H9 (cell line): ENCODE measurements around the gene SYT17. TPM values are rescaled to one million over a fixed set of nuclear protein-coding genes. Genes with fewer than 3 reads are reported as not detected.
"Not testable (repeated sequence)": the region's sequence is repeated elsewhere in the genome, so short reads cannot be mapped to it uniquely, and the experiment has no call there.

Source experiments
- DNase-seq: peaks from one replicate; pipeline ENCODE4 v3.0.0-alpha.2; 2017
- H2AFZ ChIP-seq: one replicate; pipeline ENCODE4 v1.6.1; 2013; ENCODE audit warnings: mild to moderate bottlenecking, low read length, control low read depth, moderate library complexity
- H2AK5ac ChIP-seq: 2 replicates; pipeline ENCODE4 v1.6.1; 2013; ENCODE audit warnings: low read length, control low read depth, mixed read lengths; ENCODE audit not compliant: insufficient read length
- H2BK120ac ChIP-seq: one replicate; pipeline ENCODE4 v1.6.1; 2013; ENCODE audit warnings: low read depth, mild to moderate bottlenecking, low read length, control low read depth, inconsistent platforms; ENCODE audit not compliant: poor library complexity, severe bottlenecking
- H2BK12ac ChIP-seq: 2 replicates; pipeline ENCODE4 v1.6.1; 2013; ENCODE audit warnings: low read length, control low read depth, mixed read lengths, low read depth; ENCODE audit not compliant: insufficient read length
- H2BK15ac ChIP-seq: 2 replicates; pipeline ENCODE4 v1.6.1; 2013; ENCODE audit warnings: low read depth, low read length, control low read depth
- H2BK20ac ChIP-seq: one replicate; pipeline ENCODE4 v1.6.1; 2013; ENCODE audit warnings: low read depth, mild to moderate bottlenecking, low read length, control low read depth, inconsistent platforms; ENCODE audit not compliant: poor library complexity, severe bottlenecking
- H2BK5ac ChIP-seq: 2 replicates; pipeline ENCODE4 v1.6.1; 2013; ENCODE audit warnings: low read length, control low read depth, mixed read lengths; ENCODE audit not compliant: insufficient read length
- H3K14ac ChIP-seq: 2 replicates; pipeline ENCODE4 v1.6.1; 2013; ENCODE audit warnings: low read length, control low read depth; ENCODE audit not compliant: insufficient read depth
- H3K18ac ChIP-seq: 2 replicates; pipeline ENCODE4 v1.6.1; 2013; ENCODE audit warnings: low read depth, mild to moderate bottlenecking, mixed read lengths, low read length, control low read depth; ENCODE audit not compliant: insufficient read length
- H3K23ac ChIP-seq: 2 replicates; pipeline ENCODE4 v1.6.1; 2013; ENCODE audit warnings: low read length, control low read depth, mixed read lengths, low read depth; ENCODE audit not compliant: insufficient read length
- H3K23me2 ChIP-seq: 2 replicates; pipeline ENCODE4 v1.6.1; 2013; ENCODE audit warnings: low read depth, mild to moderate bottlenecking, mixed read lengths, low read length, control low read depth; ENCODE audit not compliant: insufficient read length, poor library complexity, severe bottlenecking
- H3K27ac ChIP-seq: 2 replicates; pipeline ENCODE4 v1.5.1; 2013; ENCODE audit warnings: low read length, control low read depth, mixed read lengths, low read depth; ENCODE audit not compliant: insufficient read length
- H3K27me3 ChIP-seq: 2 replicates; pipeline ENCODE4 v1.6.1; 2013; ENCODE audit warnings: low read length, control low read depth, inconsistent platforms; ENCODE audit not compliant: insufficient read depth
- H3K4ac ChIP-seq: 2 replicates; pipeline ENCODE4 v1.6.1; 2013; ENCODE audit warnings: low read depth, mild to moderate bottlenecking, control low read depth, inconsistent platforms, low read length, moderate library complexity
- H3K4me1 ChIP-seq: 2 replicates; pipeline ENCODE4 v1.6.1; 2013; ENCODE audit warnings: low read length, control low read depth, inconsistent platforms; ENCODE audit not compliant: insufficient read depth
- H3K4me2 ChIP-seq: 2 replicates; pipeline ENCODE4 v1.6.1; 2013; ENCODE audit warnings: low read length, control low read depth, mixed read lengths; ENCODE audit not compliant: insufficient read length, insufficient read depth
- H3K56ac ChIP-seq: 2 replicates; pipeline ENCODE4 v1.6.1; 2013; ENCODE audit warnings: low read depth, mild to moderate bottlenecking, mixed read lengths, low read length, control low read depth; ENCODE audit not compliant: insufficient read length
- H3K79me1 ChIP-seq: 2 replicates; pipeline ENCODE4 v1.6.1; 2013; ENCODE audit warnings: low read depth, mild to moderate bottlenecking, moderate library complexity, low read length, control low read depth, inconsistent platforms; ENCODE audit not compliant: insufficient read depth, poor library complexity, severe bottlenecking
- H3K79me2 ChIP-seq: 2 replicates; pipeline ENCODE4 v1.6.1; 2013; ENCODE audit warnings: low read length, control low read depth, inconsistent platforms; ENCODE audit not compliant: insufficient read depth
- H3K9ac ChIP-seq: 2 replicates; pipeline ENCODE4 v1.6.1; 2013; ENCODE audit warnings: low read length, control low read depth, mixed read lengths; ENCODE audit not compliant: insufficient read length; ENCODE audit errors: extremely low read depth
- H3K9me3 ChIP-seq: one replicate; pipeline ENCODE4 v1.6.1; 2013; ENCODE audit warnings: low read depth, low read length, inconsistent platforms; ENCODE audit not compliant: control insufficient read depth
- H3T11ph ChIP-seq: one replicate; pipeline ENCODE4 v1.6.1; 2013; ENCODE audit warnings: mild to moderate bottlenecking, low read length, control low read depth, inconsistent platforms
- H4K20me1 ChIP-seq: one replicate; pipeline ENCODE4 v1.6.1; 2013; ENCODE audit not compliant: control insufficient read depth, insufficient read length, insufficient read depth
- H4K5ac ChIP-seq: 2 replicates; pipeline ENCODE4 v1.6.1; 2013; ENCODE audit warnings: low read depth, mild to moderate bottlenecking, mixed read lengths, low read length, control low read depth; ENCODE audit not compliant: insufficient read length
- H4K8ac ChIP-seq: replicated peaks from 2 replicates; pipeline ENCODE4 v1.6.1; 2013; ENCODE audit warnings: low read length, control low read depth, mixed read lengths, low read depth; ENCODE audit not compliant: insufficient read length
- H4K91ac ChIP-seq: 2 replicates; pipeline ENCODE4 v1.6.1; 2013; ENCODE audit warnings: low read depth, mild to moderate bottlenecking, moderate library complexity, mixed read lengths, low read length, control low read depth; ENCODE audit not compliant: insufficient read length
- H3K27ac Mint-ChIP-seq, 3 experiments: 2 replicates in 2 of 3; 3 replicates in 1 of 3; pipeline ENCODE4 v1.8.0; 2020 to 2021; ENCODE audit warnings: mixed read lengths in 3 of 3, mild to moderate bottlenecking in 1 of 3, moderate library complexity in 1 of 3
- H3K27me3 Mint-ChIP-seq: 2 replicates; pipeline ENCODE4 v1.8.0; 2021; ENCODE audit warnings: low read depth, mild to moderate bottlenecking, moderate library complexity, mixed read lengths
- H3K36me3 Mint-ChIP-seq, 3 experiments: 2 replicates in 2 of 3; 3 replicates in 1 of 3; pipeline ENCODE4 v1.8.0; 2020 to 2021; ENCODE audit warnings: low read depth in 3 of 3, mixed read lengths in 3 of 3; ENCODE audit not compliant: insufficient read depth in 1 of 3
- H3K4me1 Mint-ChIP-seq, 2 experiments: 2 replicates each; pipeline ENCODE4 v1.8.0; 2020; ENCODE audit warnings: mixed read lengths in 2 of 2
- H3K4me3 Mint-ChIP-seq, 2 experiments: 2 replicates in 1 of 2; 3 replicates in 1 of 2; pipeline ENCODE4 v1.8.0; 2020 to 2021; ENCODE audit warnings: mild to moderate bottlenecking in 2 of 2, mixed read lengths in 2 of 2, moderate library complexity in 1 of 2
- H3K9me3 Mint-ChIP-seq, 2 experiments: 2 replicates in 1 of 2; 3 replicates in 1 of 2; pipeline ENCODE4 v1.8.0; 2020; ENCODE audit warnings: mild to moderate bottlenecking in 2 of 2, mixed read lengths in 2 of 2, moderate library complexity in 1 of 2
- CTCF ChIP-seq: fragments of 200-600 bp; sonication (generic); conservative IDR thresholded peaks from 3 replicates; pipeline ENCODE4 v1.8.0; 2021; ENCODE audit warnings: antibody characterized with exemption, mild to moderate bottlenecking
- WGBS: extraction: QIAGEN DNeasy Blood & Tissue Kit; methylation state at CpG from one replicate; pipeline ENCODE4 v1.1.7; 2013; ENCODE audit warnings: missing lambda C conversion rate, low lambda C conversion rate, mixed read lengths; ENCODE audit not compliant: insufficient read length; ENCODE audit errors: extremely low coverage; 5-methylcytosine and 5-hydroxymethylcytosine counted together
- total RNA-seq: library from RNA; stranded (reverse); gene quantifications from 2 replicates; pipeline ENCODE4 v1.2.1, GENCODE V29; 2021

Gene SYT17
- total RNA-seq, 1 experiment from 2014 or later, result 3.0 TPM

DNA sequence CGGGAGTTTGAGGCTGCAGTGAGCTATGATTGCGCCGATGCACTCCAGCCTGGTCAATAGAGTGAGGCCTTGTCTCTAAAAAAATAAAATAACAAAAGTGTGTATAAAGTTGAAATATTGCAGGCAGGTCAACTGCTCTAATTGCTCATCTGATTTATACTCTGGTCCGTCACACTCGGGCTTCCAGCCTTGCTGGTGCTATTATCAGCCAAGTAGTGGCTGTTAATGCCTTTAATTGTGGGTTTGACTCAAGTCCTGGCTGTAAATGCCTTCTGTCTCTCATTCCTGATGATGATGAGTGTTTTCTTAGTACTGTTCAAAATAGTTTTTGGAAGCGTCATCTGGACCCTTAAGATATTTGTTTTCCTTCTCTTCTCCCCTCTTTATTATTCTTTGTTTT is 18.4 kb downstream of the SYT17 start:
- no peaks in the 10 kb centered on the region for H3K23me2 ChIP-seq
- H3K9me3 Mint-ChIP-seq, result peaks cover 0 to 2% of the 10 kb centered on the region in 2 experiments; a peak in 1 of 5 replicates
- no peaks in the 10 kb centered on the region for H4K20me1 ChIP-seq
- no peak for TF ChIP-seq CTCF
- no peak overlapping the region for H3K23ac ChIP-seq
- H3T11ph ChIP-seq, result no peak overlapping the region
- no peak overlapping the region for H2AK5ac ChIP-seq
- DNase-seq, result no peak
- no peak overlapping the region for H3K18ac ChIP-seq
- H3K56ac ChIP-seq, result no peak overlapping the region
- H2BK12ac ChIP-seq, result no peak overlapping the region
- H2AFZ ChIP-seq, result no peak overlapping the region
- H3K27ac ChIP-seq, result no peak overlapping the region
- no peak overlapping the region for H2BK20ac ChIP-seq
- peaks cover 3 to 13% (median 10%) of the 10 kb centered on the region in 3 experiments; a peak in 4 of 7 replicates for H3K36me3 Mint-ChIP-seq
- no peak overlapping the region for H3K4me2 ChIP-seq
- H3K79me2 ChIP-seq, result no peaks in the 10 kb centered on the region
- H4K8ac ChIP-seq, result no peak overlapping the region
- no peak overlapping the region for H3K4me3 Mint-ChIP-seq
- no peak overlapping the region for H3K14ac ChIP-seq
- WGBS, result no CpG with 5 or more reads among the region's 6 CpGs
- peak overlapping the region in 1 of 3 experiments; percentile 58; a peak in 1 of 7 replicates for H3K27ac Mint-ChIP-seq
- no peak overlapping the region for H4K5ac ChIP-seq
- no peak overlapping the region for H4K91ac ChIP-seq
- H3K27me3 Mint-ChIP-seq, result peaks cover 2% of the 10 kb centered on the region; the same call in 1 of the 2 replicates
- no peak overlapping the region for H2BK120ac ChIP-seq
- no peak overlapping the region for H2BK15ac ChIP-seq
- no peak overlapping the region for H2BK5ac ChIP-seq
- H3K79me1 ChIP-seq, result no peaks in the 10 kb centered on the region
- H3K27me3 ChIP-seq, result no peaks in the 10 kb centered on the region
- H3K4ac ChIP-seq, result no peak overlapping the region
- H3K9ac ChIP-seq, result no peak overlapping the region
- no peaks in the 10 kb centered on the region for H3K9me3 ChIP-seq
- peaks cover 12 to 13% of the 10 kb centered on the region in 2 experiments for H3K4me1 Mint-ChIP-seq
- H3K4me1 ChIP-seq, result peaks cover 2% of the 10 kb centered on the region; the same call in 1 of the 2 replicates

- not testable (repeated sequence) for H3K18ac ChIP-seq, H3K79me2 ChIP-seq, H3K27me3 ChIP-seq, H4K8ac ChIP-seq, H2AFZ ChIP-seq, H3K9ac ChIP-seq, H3K79me1 ChIP-seq, H3K9me3 ChIP-seq, H3K23ac ChIP-seq, H2BK15ac ChIP-seq, DNase-seq, H3K4ac ChIP-seq, H4K91ac ChIP-seq, H3K14ac ChIP-seq, H3K9me3 Mint-ChIP-seq, H3K23me2 ChIP-seq, H2AK5ac ChIP-seq, H2BK20ac ChIP-seq, H3K27ac Mint-ChIP-seq, H3T11ph ChIP-seq, H4K5ac ChIP-seq, H2BK120ac ChIP-seq, H3K27me3 Mint-ChIP-seq, H3K4me2 ChIP-seq, H3K27ac ChIP-seq, H3K4me3 Mint-ChIP-seq, H2BK12ac ChIP-seq, H4K20me1 ChIP-seq, H3K4me1 ChIP-seq, H2BK5ac ChIP-seq, H3K56ac ChIP-seq
- Mint-ChIP-seq H3K4me1 (peaks cover 12 to 13% of the 10 kb centered on the region in 2 experiments), H3K36me3 (peaks cover 3 to 13% (median 10%) of the 10 kb centered on the region in 3 experiments; a peak in 4 of 7 replicates)
- WGBS, result no CpG with 5 or more reads among the region's 3 CpGs
Observed at GRCh38 chr16:19187961-19188360, 19.9 kb downstream of the SYT17 start.
